ENCODE results near the gene TSFM.

Gene TSFM

DNA sequence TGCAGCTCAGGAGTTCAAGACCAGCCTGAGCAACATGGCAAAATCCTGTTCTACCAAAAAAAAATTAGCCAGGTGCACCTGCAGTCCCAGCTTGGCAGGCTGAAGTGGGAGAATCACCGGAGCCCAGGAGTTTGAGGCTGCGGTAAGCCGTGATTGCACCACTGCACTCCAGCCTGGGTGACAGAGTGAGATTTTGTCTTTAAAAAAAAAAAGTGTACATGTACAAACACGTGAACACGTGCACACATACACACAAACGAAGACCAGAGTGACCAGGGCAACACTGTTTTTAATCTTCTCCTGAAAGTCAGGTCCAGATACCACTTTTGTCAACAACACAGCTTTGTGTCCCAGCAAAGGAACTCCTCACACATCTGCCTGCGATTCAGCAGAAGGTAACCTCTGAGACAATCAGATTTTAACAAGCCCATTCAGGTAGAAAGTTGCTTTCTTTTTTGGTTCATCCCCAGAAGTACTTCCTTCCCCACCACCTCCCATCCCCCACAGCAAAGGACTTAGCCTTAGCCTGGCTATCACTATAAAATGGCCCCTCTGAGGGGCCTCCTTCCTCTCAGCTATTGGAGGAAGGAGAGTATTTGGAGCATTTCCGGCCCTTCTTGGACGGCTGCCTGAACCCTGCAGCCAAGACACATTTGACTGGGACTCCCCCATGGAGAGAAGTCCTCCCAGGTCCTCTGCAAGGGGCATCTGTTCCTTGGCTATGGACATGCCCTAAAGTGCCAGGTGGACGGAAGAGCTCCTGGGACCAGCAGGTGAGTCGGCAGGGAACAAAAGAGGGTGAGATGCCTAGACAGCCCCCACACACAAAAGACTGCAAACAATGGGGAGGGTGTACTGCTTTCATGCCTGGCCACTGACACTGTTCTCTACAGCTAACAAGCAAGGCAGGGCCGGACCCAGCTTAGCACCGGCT is 54.1 kb downstream of the TSFM start:
- TF ChIP-seq EZH2phosphoT487 (IDR thresholded peaks at IDR 0.05; ENCODE audit: borderline replicate concordance, low read length), result no peak
- TF ChIP-seq, protein P1, sequence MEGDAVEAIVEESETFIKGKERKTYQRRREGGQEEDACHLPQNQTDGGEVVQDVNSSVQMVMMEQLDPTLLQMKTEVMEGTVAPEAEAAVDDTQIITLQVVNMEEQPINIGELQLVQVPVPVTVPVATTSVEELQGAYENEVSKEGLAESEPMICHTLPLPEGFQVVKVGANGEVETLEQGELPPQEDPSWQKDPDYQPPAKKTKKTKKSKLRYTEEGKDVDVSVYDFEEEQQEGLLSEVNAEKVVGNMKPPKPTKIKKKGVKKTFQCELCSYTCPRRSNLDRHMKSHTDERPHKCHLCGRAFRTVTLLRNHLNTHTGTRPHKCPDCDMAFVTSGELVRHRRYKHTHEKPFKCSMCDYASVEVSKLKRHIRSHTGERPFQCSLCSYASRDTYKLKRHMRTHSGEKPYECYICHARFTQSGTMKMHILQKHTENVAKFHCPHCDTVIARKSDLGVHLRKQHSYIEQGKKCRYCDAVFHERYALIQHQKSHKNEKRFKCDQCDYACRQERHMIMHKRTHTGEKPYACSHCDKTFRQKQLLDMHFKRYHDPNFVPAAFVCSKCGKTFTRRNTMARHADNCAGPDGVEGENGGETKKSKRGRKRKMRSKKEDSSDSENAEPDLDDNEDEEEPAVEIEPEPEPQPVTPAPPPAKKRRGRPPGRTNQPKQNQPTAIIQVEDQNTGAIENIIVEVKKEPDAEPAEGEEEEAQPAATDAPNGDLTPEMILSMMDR (IDR thresholded peaks at IDR 0.05; ENCODE audit: low read depth, low read length, poor library complexity, severe bottlenecking), result no peak
- Histone ChIP-seq H3K79me2 (ENCODE audit: control insufficient read depth, low read length) (peaks cover 77% of the 10 kb centered on the region), H3K27me3 (ENCODE audit: control insufficient read depth, low read length) (no peaks in the 10 kb centered on the region), H3K9me2 (replicated peaks; ENCODE audit: control insufficient read depth, low read length) (no peaks in the 10 kb centered on the region), H3K4me2 (ENCODE audit: low read length) (peak overlapping the region; percentile 91), H4K20me1 (ENCODE audit: control insufficient read depth, insufficient read depth, low read depth, low read length) (peaks cover 27% of the 10 kb centered on the region), H3K4me3 (ENCODE audit: low read length) (peak overlapping the region; percentile 69), H3K9me3 (ENCODE audit: control insufficient read depth, insufficient read depth, low read length) (no peaks in the 10 kb centered on the region), H3K36me3 (ENCODE audit: control insufficient read depth, low read length) (no peaks in the 10 kb centered on the region), H3K4me1 (ENCODE audit: control insufficient read depth, low read length) (peaks cover 91% of the 10 kb centered on the region), H3F3A (ENCODE audit: control insufficient read depth, insufficient read depth) (peaks cover 29% of the 10 kb centered on the region), H3K27ac (ENCODE audit: low read depth, low read length) (peak overlapping the region; percentile 82)

DNA sequence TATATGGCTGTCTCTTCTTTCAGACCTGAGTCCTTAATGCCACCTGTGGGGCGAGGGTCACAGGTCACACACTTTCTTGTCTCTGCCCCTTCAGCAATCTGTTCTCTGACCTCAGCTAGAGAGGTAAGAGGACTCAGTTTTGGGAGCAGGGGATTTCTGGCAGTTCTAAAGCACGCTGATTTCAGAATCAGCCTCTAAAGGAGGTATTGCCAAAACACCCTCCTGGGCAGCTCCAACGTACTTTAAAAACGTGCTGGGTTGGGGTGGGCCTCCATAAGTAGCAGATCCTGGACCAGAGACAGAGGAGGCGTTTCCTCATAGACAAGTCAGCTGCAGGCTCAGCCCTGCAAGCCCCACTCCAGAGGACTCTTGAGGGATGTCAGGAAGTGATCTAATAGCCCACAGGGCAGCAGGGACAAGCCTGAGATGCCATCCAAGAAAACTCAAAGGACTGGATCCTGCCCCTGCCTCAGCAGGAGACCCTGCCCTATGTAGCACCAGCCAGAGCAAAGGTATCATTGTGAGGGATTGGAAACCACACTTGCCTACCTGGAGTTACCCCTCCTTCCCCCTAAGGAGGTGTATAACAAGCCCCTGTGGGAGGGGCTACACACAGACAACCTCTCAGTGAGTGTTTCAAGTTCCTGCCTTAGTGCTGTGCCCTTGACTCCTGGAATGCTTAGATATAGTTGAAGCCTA is 55.4 kb downstream of the TSFM start:
- no peaks in the 10 kb centered on the region for H3K36me3 ChIP-seq (ENCODE audit: control insufficient read depth, low read length)
- no peaks in the 10 kb centered on the region for H3K9me2 ChIP-seq (replicated peaks; ENCODE audit: control insufficient read depth, low read length)
- peak overlapping the region; percentile 65 for H3K27ac ChIP-seq (ENCODE audit: low read depth, low read length)
- peaks cover 29% of the 10 kb centered on the region for H3F3A ChIP-seq (ENCODE audit: control insufficient read depth, insufficient read depth)
- H3K79me2 ChIP-seq (ENCODE audit: control insufficient read depth, low read length), result peaks cover 80% of the 10 kb centered on the region
- H3K4me2 ChIP-seq (ENCODE audit: low read length), result peak overlapping the region; percentile 44
- H3K9me3 ChIP-seq (ENCODE audit: control insufficient read depth, insufficient read depth, low read length), result no peaks in the 10 kb centered on the region
- H4K20me1 ChIP-seq (ENCODE audit: control insufficient read depth, insufficient read depth, low read depth, low read length), result peaks cover 35% of the 10 kb centered on the region
- H3K27me3 ChIP-seq (ENCODE audit: control insufficient read depth, low read length), result 0 out of 2 replicates have a peak, but pooled peaks cover 3% of the 10 kb centered on the region
- peak overlapping the region; percentile 34 for H3K4me3 ChIP-seq (ENCODE audit: low read length)
- TF ChIP-seq, protein P1 (IDR thresholded peaks at IDR 0.05; ENCODE audit: low read depth, low read length, poor library complexity, severe bottlenecking), result no peak
- no peak for TF ChIP-seq EZH2phosphoT487 (IDR thresholded peaks at IDR 0.05; ENCODE audit: borderline replicate concordance, low read length)
- peaks cover 95% of the 10 kb centered on the region for H3K4me1 ChIP-seq (ENCODE audit: control insufficient read depth, low read length)

DNA sequence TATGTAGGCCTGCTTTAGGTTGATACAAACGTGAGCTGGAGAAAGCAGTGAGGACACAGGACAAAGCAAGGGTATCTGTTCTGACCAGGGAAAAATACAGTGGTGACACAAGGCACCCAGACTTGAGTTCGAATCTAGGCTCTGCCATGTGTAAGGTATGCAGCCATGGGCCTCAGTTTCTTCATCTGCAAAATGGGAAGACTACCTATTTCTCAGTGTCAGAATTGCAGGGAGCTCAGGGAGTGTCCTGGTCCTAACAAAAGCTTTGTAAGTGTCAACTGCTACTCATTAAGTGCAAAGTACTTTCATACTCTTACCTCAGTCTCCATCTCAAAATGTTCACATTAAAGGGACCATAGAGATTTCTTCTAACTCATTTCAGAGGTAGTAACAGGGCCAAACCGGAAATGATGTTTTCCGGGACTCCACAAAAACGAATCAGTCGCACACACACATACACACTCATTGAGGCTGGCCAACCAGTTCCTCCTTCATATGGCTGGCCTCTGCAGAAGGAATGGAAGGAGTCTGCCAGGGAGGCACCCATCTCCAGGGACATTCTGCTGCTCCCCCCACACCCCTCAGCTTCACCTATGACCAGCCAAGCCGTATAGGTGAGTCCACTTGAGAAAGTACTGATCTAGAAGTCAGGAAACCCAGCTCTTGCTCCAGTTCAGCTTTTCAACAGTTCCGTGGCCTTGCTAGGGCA is 56.2 kb downstream of the TSFM start:
- H3F3A ChIP-seq (ENCODE audit: control insufficient read depth, insufficient read depth), result peaks cover 29% of the 10 kb centered on the region
- peak overlapping the region; percentile 44 for H3K4me2 ChIP-seq (ENCODE audit: low read length)
- H3K36me3 ChIP-seq (ENCODE audit: control insufficient read depth, low read length), result no peaks in the 10 kb centered on the region
- peak overlapping the region; percentile 34 for H3K4me3 ChIP-seq (ENCODE audit: low read length)
- H4K20me1 ChIP-seq (ENCODE audit: control insufficient read depth, insufficient read depth, low read depth, low read length), result peaks cover 38% of the 10 kb centered on the region
- H3K27me3 ChIP-seq (ENCODE audit: control insufficient read depth, low read length), result 0 out of 2 replicates have a peak, but pooled peaks cover 3% of the 10 kb centered on the region
- H3K9me3 ChIP-seq (ENCODE audit: control insufficient read depth, insufficient read depth, low read length), result no peaks in the 10 kb centered on the region
- H3K79me2 ChIP-seq (ENCODE audit: control insufficient read depth, low read length), result peaks cover 80% of the 10 kb centered on the region
- H3K27ac ChIP-seq (ENCODE audit: low read depth, low read length), result peak overlapping the region; percentile 65
- H3K9me2 ChIP-seq (replicated peaks; ENCODE audit: control insufficient read depth, low read length), result no peaks in the 10 kb centered on the region
- peaks cover 100% of the 10 kb centered on the region for H3K4me1 ChIP-seq (ENCODE audit: control insufficient read depth, low read length)
- TF ChIP-seq, protein P1 (IDR thresholded peaks at IDR 0.05; ENCODE audit: low read depth, low read length, poor library complexity, severe bottlenecking), result no peak
- no peak for TF ChIP-seq EZH2phosphoT487 (IDR thresholded peaks at IDR 0.05; ENCODE audit: borderline replicate concordance, low read length)

Measured in DOHH2 (cell line).